ENCODE data around the gene DNAJC15.

DNA sequence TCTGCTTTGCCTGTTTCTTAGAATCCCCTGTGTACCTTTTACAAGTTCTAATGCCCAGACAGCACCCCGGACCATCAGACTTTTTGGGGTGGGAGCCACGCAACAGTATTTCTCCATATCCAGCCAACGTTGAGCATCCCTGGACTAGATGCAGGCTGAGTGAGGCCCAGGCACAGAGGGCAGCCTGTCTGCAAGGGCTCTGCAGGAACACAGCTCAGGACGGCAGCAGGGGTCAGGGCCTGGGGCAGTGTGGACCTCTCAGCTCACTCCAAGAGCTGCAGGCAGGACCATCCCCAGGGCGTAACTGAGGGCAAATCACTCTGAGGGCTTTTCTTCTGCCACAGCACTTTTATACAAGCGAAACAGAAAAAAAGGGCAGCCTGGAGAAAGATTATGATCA lies 95.8 kb downstream of the DNAJC15 start:
- TF ChIP-seq CTCF (conservative IDR thresholded peaks at IDR 0.05 in 1 of 2, IDR thresholded peaks at IDR 0.05 in 1 of 2; ENCODE audit: low read depth in 1 of 2, low read length in 2 of 2) = no peak
- TF ChIP-seq EZH2 (IDR thresholded peaks at IDR 0.05; ENCODE audit: low read length, missing control alignments) = no peak

Measured in fibroblast of lung (primary cell).